Activated effector memory CD4-positive, alpha-beta T cell treated with anti-CD3 and anti-CD28 coated beads, Interleukin-2, amount 50 U/mL, for 16 hours (primary cell): Measurements from ENCODE around the gene RIMS3.
A peak's percentile ranks its signal among the peaks of the same experiment; 100 is the strongest.

ENCODE experiments used
- DNase-seq: peaks from one replicate; pipeline ENCODE4 v3.0.0-alpha.2; 2020

The RIMS3 gene

DNA sequence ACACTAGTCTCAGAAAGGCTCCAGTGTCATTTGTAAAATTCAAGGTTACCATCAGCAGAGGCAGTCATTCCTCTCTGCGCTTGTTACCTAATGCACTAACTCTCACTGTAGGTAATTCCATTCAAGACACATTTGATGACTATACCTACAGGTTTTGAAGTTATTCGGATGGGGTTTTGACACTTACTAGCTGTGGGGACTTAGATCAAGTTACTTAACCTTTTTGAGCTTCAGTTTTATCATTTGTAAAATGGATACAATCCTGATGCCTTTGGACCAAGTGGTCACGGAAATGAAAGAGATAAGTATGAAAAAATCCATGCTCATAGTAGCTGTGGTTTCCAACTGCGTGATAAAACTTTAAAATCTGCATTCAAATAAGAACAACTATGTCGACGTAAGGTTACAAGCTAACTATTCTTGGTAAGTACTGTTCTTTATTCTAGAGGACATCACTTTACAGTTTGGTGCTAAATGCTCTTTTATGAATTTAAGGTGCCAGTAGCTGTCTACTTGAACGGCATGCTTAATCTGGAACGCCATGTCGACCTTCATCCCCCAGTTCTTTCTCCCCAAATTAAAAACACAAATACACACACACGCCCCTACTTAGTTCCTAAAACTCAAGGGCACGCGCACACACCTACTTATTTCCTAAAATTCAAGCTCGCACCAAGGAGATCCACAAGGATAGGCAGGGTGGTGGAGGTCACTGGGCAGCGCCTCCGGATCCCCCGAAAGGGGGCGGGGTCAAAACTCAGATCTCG is 25.5 kb upstream of the RIMS3 start:
- DNase-seq, result no peak

DNA sequence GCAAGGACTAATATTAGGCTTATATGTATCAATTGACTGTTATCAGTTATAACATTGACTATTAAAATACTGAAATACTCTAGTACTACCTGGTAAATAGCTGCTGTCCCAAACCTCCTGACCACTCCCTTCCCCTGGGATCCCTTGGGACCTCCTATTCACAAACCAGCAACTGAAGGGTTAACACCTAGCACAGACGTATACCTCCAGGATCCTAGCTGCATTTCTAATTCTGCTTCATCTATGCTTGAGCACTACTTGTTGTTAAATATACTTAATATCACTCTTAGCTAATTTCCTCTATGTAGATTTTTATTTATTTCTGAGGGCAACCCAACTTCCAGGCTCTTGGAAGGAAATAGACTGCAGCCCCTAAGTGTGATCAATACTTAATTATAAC is 24.3 kb upstream of the RIMS3 start:
- DNase-seq, result no peak

DNA sequence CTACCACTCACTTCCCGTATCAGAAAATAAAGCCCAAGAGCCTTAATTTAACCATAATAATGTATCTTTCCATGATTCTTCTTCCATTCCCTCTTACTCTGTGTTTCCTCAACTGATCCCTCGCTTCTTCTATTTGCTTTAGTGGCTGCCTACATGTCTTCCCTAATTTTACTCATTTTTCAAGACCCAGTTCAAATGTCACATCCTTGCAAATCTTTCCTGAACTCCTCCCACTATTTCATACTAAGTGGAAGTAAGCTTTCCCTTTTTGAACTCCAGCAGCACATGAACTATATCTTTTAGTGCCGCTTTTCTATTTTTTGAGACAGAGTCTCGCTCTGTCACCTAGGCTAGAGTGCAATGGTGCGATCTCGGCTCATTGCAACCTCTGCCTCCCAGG is 22.2 kb upstream of the RIMS3 start:
- DNase-seq, result no peak

DNA sequence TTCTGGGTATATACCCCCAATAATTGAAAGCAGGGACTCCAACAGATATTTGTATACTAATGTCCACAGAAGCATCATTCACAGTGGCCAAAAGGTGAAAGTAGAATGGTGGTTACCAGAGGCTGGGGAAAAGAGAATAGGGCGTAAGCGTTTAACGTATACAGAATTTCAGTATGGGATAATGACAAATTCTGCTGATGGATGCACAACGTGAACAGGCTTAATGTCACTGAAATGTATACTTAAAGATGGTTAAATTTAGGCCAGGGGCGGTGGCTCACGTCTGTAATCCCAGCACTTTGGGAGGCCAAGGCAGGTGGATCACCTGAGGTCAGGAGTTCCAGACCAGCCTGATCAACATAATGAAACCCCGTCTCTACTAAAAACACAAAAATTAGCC is 21.6 kb upstream of the RIMS3 start:
- DNase-seq, result no peak

DNA sequence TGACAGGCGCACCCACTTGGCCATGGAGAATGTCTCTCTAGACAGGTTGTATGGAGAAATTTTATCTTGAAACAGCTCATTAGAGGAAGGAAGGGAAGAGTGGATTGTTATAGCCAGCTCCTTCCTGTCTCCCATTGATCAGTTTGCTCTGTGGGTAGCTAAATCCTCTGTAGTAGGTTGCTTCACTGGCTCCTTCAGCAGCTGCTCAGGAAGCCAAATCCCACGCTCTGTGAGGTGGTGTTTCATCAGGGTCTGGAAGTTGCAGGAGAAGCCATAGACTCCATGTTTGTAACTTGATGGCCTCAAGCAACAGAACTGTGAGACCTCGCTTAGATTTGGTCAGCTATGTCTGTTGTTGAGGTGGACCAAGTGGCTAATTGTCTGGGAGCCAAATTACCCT is 19.2 kb upstream of the RIMS3 start:
- DNase-seq, result no peak

DNA sequence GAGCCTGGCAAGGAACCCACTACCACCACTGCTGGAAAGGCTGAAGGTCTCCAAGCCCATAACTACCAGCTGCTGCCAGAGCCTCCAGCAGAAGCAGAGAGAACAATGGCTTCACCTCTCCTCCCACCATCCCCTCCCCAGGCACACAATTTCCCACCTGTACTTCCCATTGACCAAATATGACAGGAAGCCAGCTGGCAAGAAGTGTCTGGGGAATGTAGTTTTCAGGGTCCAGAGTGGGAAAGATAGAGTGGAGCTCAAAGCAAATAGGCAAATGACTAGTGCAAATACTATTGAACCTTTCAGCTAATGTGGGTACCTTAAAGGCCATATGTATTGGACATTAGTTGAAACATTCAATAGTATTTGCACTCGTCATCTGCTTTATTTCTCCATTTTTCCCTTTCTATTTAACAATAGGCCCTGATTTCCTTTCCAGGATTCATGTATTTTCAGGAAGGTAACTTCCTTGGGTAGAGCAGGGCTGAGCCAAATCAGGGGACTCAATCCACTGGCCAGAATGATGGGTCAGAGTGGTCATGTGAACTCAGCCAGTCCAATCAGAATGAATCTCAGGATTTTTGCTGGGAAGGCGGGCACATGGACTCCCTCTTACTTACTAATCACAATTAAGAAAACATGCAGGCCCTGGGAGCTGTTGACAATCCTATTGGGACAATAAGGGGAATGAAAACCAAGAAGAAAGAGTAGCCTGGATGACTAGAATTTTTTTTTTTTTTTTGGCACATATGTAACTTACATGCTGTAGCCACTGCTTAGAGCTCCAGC is 13.9 kb upstream of the RIMS3 start:
- DNase-seq, result no peak

DNA sequence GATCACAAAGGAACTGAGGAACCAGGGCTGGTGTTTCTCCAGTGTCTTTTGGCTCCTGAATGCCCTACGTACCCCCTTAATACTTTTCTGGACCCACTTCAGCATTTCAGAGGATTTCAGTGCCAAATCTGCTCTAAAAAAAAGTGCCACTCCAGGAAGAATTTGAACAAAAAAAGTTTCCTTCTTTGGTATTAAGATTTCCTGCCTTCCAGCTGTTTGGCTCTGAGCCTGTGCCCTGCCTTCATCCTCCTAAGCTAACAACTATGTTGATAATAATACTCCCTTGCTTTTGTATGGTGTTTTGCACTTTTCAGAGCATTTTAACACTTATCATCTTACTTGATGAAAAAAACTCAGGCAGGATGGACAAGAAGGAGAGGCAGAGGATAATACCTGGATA is 11.0 kb upstream of the RIMS3 start:
- DNase-seq, result no peak

DNA sequence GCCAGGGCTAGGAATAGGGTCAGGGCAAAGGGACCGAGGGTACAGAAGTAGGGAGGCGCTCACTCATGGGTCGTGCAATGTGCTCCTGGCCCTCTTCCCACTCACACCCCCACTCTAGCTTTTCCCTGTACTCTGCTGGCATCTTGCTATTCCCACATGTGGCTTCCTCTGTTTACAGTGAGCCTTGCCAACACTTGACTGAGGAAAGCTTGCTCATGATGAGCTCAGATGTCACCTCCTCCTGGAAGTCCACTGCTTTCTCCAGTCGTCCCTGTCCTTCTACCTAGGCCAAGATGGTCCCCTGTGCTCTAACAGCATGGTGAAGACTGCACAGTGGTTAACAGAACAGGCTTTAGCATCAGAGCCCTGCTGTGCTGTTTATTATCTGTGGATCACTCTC is 8.0 kb upstream of the RIMS3 start:
- no peak for DNase-seq

DNA sequence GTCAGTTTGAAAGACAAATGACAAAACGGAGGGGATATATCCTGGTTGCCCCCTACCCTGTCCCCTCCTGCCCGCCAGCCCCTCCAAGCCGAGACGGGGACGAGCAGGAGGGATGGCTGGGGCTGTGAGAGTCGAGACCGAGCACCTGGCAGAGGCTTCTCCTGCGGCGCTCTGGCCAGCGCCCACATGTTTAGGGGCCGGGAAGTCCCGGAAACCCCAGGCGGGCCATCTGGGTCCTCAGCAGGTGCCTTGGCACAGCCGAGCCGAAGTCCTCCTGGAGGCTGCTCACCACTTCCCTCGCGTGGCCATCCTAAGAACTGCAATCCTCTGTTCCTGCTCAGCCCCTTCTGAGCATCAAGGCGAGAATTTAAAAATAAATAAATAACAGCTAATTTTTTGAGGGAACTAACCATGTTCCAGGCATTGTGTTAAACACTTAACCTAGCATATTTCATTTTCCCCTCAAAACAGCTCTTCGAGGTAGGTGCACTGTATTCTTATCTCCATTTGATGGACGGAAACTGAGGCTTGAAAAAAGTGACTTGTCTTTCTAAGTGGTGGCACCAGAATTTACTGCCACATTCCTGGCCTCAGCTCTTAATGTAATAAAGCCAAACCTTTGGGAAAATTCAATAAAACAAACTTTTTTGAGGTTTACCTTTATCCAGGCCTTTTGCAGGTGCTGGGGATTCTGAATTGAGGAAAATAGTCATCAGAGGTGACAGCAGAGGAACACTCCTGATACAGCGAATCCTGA is 3.5 kb upstream of the RIMS3 start:
- peak; percentile 94 for DNase-seq

DNA sequence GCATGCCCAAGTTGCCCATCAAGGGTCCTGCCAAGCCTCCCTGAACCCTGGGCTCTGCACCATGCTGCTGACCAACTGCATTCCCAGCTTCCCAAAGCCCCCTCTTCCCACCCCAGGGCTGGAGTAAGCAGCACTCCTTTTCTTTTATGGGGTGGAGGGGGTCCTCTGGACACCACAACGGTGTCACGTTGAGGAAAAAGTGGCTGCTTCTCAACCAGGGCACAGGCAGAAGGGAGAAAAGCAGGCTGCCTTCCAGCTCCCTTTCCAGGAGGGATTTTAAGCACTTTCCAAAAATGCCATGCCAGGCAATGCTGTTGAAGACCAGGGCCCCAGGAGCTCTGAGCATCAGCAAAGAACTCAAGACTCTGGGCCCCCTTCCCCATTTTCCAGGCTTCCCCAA is 691 bp downstream of the RIMS3 start:
- DNase-seq, result no peak

DNA sequence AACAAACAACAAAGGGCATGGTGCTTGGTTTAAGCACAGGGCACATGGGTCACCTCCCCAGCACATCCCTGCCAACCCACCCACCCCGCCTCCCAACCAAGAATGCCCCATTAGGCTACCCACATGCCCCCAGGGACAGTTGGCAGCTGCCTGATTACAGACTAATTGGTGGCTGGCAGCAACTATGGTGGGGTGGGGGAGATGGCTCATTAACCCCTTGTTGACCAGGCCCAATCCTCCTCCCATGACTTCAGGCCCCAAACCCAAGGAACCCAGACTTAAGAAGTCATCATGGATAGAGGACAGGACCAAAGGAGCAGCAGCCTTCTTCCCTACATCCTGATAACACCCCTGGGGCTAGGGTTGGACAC is 1.3 kb downstream of the RIMS3 start:
- no peak for DNase-seq

DNA sequence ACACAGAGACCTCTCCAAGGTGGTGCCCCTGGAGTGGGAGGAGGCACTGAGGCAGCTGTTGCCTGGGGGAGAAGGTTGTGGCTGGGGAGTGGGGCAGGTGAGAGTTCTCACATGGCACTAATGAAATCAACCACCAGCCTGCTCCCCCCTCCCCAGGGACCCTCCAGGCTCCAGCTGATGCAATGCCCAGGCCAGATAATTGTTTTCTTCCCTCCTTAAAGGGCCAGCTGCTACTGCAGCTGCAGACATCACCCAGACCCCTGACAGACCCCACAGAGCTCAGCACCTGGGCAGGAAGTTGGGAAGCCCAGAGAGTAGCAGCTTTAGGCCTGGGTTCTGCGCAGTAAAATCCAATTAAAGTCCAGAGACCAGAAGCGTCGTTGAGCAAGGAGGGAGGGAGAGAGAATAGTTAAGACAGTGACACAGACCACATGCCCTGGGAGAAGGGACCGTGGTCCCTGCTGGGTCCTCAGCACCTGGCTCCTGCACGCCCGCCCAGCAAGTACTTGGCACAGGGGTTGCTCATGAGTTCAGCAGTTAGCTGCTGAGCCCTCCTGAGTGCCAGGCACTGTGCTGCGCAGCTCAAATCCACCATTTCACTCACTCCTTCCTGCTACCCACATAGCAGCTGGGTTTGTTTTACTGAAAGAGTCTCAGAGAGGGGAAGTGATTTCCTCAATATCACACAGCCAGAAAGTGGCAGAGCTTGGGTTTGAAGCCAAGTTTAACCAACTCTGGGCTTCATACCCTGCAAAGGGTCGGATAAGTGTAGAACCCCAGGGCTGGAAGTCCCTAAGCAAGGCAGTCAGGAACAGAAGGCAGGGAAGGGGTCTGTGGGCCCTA is 1.9 kb downstream of the RIMS3 start:
- no peak for DNase-seq

DNA sequence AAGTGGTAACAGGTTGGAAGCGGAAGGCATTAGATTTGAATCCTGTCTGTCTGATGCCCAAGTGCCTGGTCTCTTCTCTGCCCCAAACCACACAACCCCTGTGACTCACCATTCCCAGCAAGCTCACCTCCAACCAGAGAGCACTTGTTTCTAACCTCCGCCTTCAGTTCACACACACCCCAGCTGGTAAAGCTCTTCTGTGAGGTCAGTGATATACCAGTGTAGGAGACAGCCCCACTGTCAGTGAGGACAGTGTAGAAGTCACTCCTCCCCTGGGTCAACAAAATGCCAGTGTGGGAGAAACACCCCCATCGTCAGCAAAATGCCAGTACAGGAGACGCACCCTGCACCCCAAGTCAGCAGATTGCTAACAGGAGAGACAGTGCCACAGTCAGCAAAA is 2.6 kb downstream of the RIMS3 start:
- no peak for DNase-seq

DNA sequence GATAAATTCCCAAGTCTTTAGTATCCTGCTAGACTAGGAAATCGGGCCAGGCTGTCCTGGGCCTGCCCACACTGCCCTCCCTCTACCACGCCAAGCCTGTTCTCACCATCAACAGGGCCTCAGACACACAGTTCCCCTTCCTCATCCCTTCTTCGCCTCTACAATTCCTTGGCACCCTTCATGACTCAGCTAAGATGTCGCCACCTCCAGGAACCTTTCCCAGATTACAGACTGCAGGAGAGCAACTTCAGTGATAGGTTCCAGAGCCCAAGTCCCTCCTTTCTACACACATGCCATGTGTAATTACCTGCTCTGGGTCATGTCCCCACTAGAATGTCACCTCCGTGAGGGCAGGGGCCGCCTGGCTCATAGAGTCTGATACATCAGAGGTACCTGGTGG is 3.3 kb downstream of the RIMS3 start:
- DNase-seq, result no peak

DNA sequence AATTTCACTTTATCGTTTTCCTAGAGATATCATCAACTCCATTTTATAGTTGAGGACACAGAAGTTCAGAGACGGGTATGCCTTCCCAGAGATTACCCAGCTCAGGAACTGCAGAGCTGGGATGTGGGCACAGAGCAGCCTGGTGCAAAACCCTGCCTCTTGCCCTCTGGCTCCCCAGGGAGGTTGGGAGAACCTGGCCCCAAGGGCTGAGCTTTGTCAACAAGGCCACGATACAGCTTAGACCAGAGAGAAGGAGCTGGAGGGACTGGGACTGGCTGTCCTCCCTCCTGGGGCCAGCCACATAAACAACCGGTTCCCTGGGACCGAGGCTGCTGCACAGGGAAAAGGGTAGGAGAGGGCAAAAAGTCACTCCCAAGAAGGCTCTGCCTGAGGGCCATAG is 3.8 kb downstream of the RIMS3 start:
- no peak for DNase-seq

DNA sequence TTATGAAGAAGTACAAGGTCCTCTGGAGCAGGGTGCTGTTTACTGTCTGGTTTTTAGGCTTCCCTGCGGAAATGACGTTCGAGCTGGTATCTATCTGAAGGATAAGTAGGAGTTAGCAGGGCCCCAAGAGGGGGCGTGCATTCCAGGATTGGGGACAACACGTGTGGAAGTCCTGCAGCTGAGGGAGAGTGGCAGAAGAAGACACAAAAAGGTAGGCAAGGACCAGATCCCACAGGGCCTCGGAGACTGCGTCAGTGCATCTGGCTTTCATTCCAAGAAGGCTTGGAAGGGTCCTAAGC is 5.9 kb downstream of the RIMS3 start:
- DNase-seq, result no peak

DNA sequence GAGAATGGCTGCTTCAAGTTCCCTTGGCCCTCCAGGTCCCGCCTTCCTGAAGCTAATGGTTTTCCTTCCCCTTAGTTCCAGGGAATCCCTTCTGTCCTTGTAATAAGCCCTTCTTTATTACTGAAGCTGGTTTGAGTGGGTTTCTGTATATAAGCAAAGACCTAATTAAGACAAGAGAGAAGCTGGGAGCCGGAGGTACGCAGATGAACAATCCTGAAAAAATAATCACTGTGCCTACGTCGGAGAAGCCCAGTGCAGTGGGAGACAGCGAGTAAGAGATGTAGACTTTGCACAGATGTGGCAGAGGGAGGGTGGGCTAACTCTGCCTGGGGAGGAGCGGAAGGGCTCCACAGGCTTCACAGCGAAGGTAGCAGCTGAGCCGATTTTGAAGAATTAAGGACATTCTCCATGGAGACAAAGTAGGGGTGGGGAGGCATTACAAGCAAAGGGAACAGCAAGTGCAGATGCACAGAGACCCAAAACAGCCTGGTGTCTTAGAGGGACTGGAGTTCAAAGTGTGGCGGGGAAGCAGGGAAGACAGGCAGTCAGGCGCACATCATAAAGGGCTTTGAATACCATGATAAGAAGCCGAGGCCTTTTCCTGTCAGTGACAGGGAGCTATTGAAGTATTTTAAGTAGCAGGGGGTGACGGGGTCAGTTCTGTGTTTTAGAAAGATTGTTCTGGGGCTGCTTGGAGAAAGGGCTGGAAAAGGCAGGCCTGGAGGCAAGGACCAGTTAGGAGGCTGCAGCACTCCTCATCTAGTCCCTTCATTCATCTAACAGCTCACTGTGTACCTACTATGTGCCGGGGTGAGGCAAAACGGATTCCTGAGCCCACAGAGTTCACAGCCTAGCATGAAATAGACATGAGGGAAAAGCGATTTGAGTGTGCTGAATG is 6.5 kb downstream of the RIMS3 start:
- DNase-seq, result no peak

DNA sequence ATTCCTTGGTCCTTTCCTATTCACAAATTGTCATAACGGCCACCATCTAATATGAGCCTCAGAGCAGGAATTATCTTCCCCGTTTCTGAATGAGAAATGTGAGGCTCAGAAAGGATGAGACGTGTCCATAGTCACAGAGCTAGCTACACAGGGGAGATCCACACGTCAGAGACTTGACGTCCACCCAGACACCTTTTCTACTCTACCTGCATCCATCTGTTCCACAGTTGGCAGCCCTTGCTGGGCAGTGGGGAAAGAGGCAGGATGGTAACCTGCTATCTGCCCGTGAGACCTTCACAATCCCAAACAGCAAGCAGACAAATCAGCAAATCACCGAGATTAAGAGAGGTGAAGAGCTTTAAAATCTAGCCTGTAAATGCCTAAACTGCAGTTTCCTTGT is 8.4 kb downstream of the RIMS3 start:
- DNase-seq, result no peak

DNA sequence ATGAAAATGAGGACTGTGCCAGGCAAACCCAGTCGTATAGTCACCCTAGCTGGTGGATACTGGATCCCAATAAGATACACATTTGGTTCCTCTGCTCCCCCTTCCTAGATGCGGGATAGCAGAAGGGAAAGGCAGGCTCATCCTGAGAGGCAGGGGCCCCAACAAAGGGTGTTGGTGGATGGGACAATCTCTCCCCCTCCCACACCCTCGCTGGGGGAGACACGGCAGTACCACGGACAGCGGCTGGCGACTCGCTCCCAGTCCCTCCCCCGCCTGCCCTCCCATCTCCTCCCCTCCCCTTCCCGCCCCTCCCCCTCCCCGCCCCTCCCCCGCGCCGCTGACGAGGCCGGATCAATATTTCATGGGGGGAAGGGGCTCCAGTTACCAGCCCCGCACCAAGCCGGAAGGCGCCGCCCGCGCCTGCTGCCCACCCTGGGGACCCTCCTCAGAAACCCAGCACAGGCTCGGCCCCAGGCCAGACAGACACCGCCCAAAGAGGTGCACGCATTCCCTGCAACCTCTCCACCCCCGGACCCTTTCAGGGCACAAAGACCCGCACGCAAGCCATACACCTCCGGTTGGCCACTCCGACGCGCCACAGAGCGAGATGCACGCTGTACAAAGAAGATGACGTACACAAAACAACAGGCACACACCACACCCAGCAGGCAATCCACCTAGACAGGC is 11.5 kb downstream of the RIMS3 start:
- no peak for DNase-seq

DNA sequence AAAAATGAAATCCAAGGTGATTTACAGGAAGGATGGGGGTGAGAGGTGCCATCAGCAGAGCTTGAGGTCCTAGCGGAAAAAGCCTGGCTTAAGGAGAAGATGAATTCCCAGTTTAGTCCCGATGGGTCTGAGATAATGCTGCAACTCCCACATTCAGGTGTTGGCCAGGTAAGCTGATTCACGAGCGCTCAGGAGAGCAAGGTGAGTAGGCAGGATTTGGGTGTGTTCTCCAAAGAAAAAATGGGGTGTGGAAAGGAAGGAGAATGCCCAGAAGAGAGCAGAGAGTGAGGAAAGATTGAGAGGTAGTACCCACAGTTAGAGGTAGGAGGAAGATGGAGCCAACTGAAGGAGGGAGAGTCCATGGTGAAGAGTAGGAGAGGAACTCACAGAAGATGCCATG is 12.5 kb downstream of the RIMS3 start:
- DNase-seq, result no peak

DNA sequence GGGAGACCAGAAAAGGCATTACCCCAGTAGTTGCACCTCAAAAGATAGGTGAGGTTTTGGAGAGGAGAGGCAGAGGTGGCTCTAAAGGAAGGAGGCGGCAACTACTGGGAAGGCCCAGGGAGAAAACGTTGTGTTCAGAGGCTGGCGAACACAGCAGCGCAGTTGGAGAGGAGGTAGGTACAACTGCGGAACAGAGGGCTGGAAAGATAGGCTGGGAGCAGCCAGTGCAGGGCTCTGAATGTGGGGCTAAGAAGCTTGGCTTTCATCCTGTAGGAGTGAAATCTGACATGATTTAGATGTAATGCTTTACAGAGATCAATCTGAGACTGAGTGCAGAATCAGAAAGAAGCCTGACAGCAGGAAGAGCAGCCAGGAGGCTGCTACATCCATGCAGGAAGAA is 13.0 kb downstream of the RIMS3 start:
- DNase-seq, result no peak
